Measurements from ENCODE around the gene ATXN10.

The ATXN10 gene

GRCh38 chr22:45807156-45807915 is 135.7 kb downstream of the ATXN10 start:
- FAIRE-seq = no peak
- TF ChIP-seq, protein P1, sequence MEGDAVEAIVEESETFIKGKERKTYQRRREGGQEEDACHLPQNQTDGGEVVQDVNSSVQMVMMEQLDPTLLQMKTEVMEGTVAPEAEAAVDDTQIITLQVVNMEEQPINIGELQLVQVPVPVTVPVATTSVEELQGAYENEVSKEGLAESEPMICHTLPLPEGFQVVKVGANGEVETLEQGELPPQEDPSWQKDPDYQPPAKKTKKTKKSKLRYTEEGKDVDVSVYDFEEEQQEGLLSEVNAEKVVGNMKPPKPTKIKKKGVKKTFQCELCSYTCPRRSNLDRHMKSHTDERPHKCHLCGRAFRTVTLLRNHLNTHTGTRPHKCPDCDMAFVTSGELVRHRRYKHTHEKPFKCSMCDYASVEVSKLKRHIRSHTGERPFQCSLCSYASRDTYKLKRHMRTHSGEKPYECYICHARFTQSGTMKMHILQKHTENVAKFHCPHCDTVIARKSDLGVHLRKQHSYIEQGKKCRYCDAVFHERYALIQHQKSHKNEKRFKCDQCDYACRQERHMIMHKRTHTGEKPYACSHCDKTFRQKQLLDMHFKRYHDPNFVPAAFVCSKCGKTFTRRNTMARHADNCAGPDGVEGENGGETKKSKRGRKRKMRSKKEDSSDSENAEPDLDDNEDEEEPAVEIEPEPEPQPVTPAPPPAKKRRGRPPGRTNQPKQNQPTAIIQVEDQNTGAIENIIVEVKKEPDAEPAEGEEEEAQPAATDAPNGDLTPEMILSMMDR (IDR thresholded peaks at IDR 0.05; ENCODE audit: insufficient read depth, missing control alignments) = no peak
- DNase-seq (ENCODE audit: insufficient read length, low spot score) = no peak

GRCh38 chr22:45812910-45813309 is 141.3 kb downstream of the ATXN10 start:
- TF ChIP-seq, protein P1 (IDR thresholded peaks at IDR 0.05; ENCODE audit: insufficient read depth, missing control alignments) = no peak
- FAIRE-seq (no peak), DNase-seq (ENCODE audit: insufficient read length, low spot score) (no peak)

DNA sequence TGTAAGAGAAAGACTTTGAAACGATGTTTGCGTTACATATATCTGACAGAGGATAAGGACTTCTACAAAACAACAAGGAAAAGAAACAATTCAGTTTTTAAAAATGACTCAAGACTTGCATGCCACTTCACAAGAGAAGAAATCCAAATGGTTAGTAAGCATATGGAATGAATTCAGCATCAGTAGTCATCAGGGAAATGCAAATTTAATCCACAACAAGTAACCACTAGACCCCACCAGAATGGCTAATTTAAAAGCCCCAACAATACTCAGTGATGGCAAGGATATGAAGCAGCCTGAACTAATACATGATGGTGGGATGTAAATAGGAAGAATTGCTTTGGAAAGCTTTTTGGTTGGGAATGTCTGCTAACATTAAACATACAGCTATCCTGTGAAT is 142.6 kb downstream of the ATXN10 start:
- DNase-seq (ENCODE audit: insufficient read length, low spot score) (no peak), FAIRE-seq (no peak)
- TF ChIP-seq, protein P1 (IDR thresholded peaks at IDR 0.05; ENCODE audit: insufficient read depth, missing control alignments) = no peak

GRCh38 chr22:45816776-45817175 is 145.1 kb downstream of the ATXN10 start:
- DNase-seq (ENCODE audit: insufficient read length, low spot score) = no peak
- no peak for FAIRE-seq
- TF ChIP-seq, protein P1 (IDR thresholded peaks at IDR 0.05; ENCODE audit: insufficient read depth, missing control alignments) = no peak

DNA sequence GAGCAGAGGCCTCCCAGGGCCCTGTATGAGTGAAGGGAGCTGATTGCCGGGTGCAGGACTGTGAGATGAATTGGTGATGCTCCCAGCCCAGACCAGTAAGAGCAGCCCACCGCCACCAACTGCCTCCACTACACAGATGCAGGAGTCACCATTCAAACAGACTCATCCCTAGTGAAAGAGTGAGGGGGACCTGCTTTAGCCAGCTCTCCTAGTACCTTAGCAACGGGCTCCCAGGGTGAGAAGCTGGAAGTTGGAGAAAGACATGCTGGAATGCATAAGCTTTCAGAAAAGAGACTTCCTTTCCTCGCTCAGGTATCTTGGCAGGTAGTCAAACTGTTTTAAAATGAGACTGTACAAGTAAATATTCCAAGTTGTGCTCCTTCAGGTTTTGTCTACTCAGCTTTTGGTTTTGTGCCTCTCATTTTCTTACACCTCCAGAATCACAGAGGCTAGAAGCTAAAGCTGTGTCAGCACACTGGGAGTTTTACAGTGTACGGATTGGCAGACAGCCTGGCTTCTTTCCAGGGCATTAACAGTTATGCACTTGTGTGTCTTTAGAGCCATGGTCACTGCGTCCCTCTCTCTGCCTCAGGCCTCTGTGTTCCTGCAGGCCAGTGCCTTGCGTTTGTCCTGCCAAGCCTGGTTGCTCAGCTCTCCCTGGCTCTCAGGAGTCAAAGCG is 146.2 kb downstream of the ATXN10 start:
- DNase-seq (ENCODE audit: insufficient read length, low spot score) = no peak
- TF ChIP-seq, protein P1 (IDR thresholded peaks at IDR 0.05; ENCODE audit: insufficient read depth, missing control alignments) = no peak
- no peak for FAIRE-seq

DNA sequence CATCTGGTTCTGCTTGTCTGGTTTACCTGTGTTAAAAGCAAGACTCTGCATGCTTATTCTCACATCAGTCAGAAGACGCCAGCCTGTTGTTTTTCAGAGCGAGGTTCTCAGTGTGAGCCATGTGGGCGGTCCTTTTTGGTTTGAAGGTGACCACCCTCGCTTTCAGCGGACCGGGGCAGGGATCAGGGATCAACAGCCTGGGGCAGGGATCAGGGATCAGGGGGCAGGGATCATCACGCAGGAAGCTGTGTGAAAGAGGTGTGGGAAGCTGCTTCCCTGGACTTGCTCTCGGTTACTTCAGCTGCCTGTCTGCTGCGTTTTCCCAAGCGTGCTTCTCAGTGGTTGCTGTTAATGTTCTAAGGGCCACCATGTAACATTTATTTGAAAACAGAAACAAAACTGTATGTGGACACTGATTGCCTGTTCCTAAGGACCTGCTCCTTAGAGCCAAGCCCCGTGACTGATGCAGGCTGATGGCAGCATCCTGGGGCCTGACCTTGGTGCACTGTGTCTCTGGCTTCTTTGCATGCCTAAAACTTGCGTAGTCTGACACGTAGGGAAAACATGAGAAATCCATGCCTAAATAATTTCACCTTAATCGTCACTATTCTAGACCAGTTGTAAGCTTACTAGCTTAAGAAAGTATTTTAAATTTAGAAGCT is 146.9 kb downstream of the ATXN10 start:
- FAIRE-seq = no peak
- no peak for DNase-seq (ENCODE audit: insufficient read length, low spot score)
- TF ChIP-seq, protein P1 (IDR thresholded peaks at IDR 0.05; ENCODE audit: insufficient read depth, missing control alignments) = no peak

Measured in D721Med (cell line).